Psoas muscle (tissue), 8 donors: ENCODE data around the gene PRMT7. TPM values are rescaled to one million over a fixed set of nuclear protein-coding genes. Genes with fewer than 3 reads are reported as not detected.

ENCODE experiments used
- ATAC-seq, 4 donors: fragments of 200-7000 bp; cut with Tn5 transposase; one replicate each; pipeline ENCODE4 v1.9.1; 2020; ENCODE audit warnings: moderate library complexity in 3 of 4, mild to moderate bottlenecking in 2 of 4
- DNase-seq, 2 donors: peaks; one replicate each; pipeline ENCODE4 v3.0.0-alpha.2; 2020
- H3K27ac ChIP-seq: fragments of 200-600 bp; one replicate; pipeline ENCODE4 v1.8.0; 2022
- H3K27me3 ChIP-seq, 3 donors: fragments of 200-600 bp in 1 of 3; one replicate each; pipeline versions ENCODE4 v1.6.1 to v1.8.0; 2013 to 2022; ENCODE audit warnings: low read length in 2 of 3, mild to moderate bottlenecking in 2 of 3, moderate library complexity in 1 of 3; ENCODE audit not compliant: insufficient read depth in 3 of 3
- H3K36me3 ChIP-seq, 2 donors: fragments of 200-600 bp in 1 of 2; one replicate each; pipeline versions ENCODE4 v1.6.1 to v1.8.0; 2013 to 2022; ENCODE audit warnings: low read depth in 1 of 2, mild to moderate bottlenecking in 1 of 2, moderate library complexity in 1 of 2; ENCODE audit not compliant: insufficient read depth in 1 of 2
- H3K4me1 ChIP-seq: fragments of 200-600 bp; one replicate; pipeline ENCODE4 v1.8.0; 2022
- H3K4me3 ChIP-seq: fragments of 200-600 bp; one replicate; pipeline ENCODE4 v1.8.0; 2022; ENCODE audit warnings: mild to moderate bottlenecking
- H3K9me3 ChIP-seq: fragments of 200-600 bp; one replicate; pipeline ENCODE4 v1.8.0; 2022
- WGBS, 3 donors: extraction: QIAGEN DNeasy Blood & Tissue Kit; methylation state at CpG; one replicate each; pipeline versions ENCODE4 v1.1.6 to v1.1.7; 2013; 5-methylcytosine and 5-hydroxymethylcytosine counted together
- intact Hi-C, 2 donors: fragments of 100-400 bp; cut with DNase I; formaldehyde crosslinking; loops; one replicate each; pipeline versions ENCODE4 v1.11.0 to v1.14.2; 2022
- polyA plus RNA-seq, 3 donors: library from polyadenylated mRNA; stranded (reverse); fragments of 200-250 nt; gene quantifications; one replicate each; pipeline ENCODE4 v1.2.3, GENCODE V29; 2013
- total RNA-seq, 4 donors: library from RNA; stranded (reverse); fragmentation: NEBNext Ultra II Directional in 2 of 4; extraction: Animal tissue kit (Norgen Biotek cat#: 25700) in 2 of 4; gene quantifications; one replicate each; pipeline versions ENCODE4 v1.2.1 to v1.2.4, GENCODE V29; 2021 to 2023
- TF ChIP-seq, protein P1 (sequence below): fragments of 200-600 bp; IDR thresholded peaks from one replicate; pipeline ENCODE4 v1.8.0; 2022; ENCODE audit warnings: antibody characterized with exemption
- donor health status: healthy with polysubstance abuse.
- donor health status: DM: no; HTN: no; CAD: no; lungs with moderate emphysema.
- donor health status: Bipolar disorder and iron deficiency.
- donor health status: healthy.
- donor health status: DM: yes; HTN: yes; CAD: no.
- donor health status: DM: no; HTN: no; CAD: no.
- donor health status: DM: no; HTN: no; CAD: no.
- donor health status: DM: yes; HTN: yes; CAD: no.

Gene PRMT7
- total and polyA plus RNA-seq, 7 donors: 18.9 to 45.1 (median 26.0) TPM

GRCh38 chr16:68366062-68366461 lies 55.2 kb downstream of the PRMT7 start:
- no peak overlapping the region for H3K4me3 ChIP-seq
- H3K4me1 ChIP-seq: no peaks in the 10 kb centered on the region
- peaks cover 0 to under 1% of the 10 kb centered on the region in 2 donors for H3K36me3 ChIP-seq
- intact Hi-C loops: loop anchor here in 1 of 2 donors (10.0 kb wide), 1 partner anchor 149 kb away; no protein-coding TSS in a partner anchor
- no peaks in the 10 kb centered on the region for H3K27me3 ChIP-seq
- DNase-seq: no peak
- ATAC-seq: no peak
- TF ChIP-seq, protein P1, sequence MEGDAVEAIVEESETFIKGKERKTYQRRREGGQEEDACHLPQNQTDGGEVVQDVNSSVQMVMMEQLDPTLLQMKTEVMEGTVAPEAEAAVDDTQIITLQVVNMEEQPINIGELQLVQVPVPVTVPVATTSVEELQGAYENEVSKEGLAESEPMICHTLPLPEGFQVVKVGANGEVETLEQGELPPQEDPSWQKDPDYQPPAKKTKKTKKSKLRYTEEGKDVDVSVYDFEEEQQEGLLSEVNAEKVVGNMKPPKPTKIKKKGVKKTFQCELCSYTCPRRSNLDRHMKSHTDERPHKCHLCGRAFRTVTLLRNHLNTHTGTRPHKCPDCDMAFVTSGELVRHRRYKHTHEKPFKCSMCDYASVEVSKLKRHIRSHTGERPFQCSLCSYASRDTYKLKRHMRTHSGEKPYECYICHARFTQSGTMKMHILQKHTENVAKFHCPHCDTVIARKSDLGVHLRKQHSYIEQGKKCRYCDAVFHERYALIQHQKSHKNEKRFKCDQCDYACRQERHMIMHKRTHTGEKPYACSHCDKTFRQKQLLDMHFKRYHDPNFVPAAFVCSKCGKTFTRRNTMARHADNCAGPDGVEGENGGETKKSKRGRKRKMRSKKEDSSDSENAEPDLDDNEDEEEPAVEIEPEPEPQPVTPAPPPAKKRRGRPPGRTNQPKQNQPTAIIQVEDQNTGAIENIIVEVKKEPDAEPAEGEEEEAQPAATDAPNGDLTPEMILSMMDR: no peak
- H3K27ac ChIP-seq: no peak overlapping the region
- WGBS, 3 donors: 21 to 39% (median 29%) methylated on average over 8 of the region's 8 CpGs
- H3K9me3 ChIP-seq: no peaks in the 10 kb centered on the region

GRCh38 chr16:68367030-68367429 lies 56.2 kb downstream of the PRMT7 start:
- Histone ChIP-seq H3K4me1 (no peaks in the 10 kb centered on the region), H3K27ac (no peak overlapping the region), H3K9me3 (no peaks in the 10 kb centered on the region), H3K27me3 (no peaks in the 10 kb centered on the region), H3K4me3 (no peak overlapping the region), H3K36me3 (no peaks in the 10 kb centered on the region)
- no peak for DNase-seq
- intact Hi-C loops: loop anchor here in 1 of 2 donors (10.0 kb wide), 1 partner anchor 148 kb away; no protein-coding TSS in a partner anchor
- TF ChIP-seq, protein P1: peak; percentile 28
- 38 to 43% (median 39%) methylated on average over 13 of the region's 13 CpGs for WGBS, 3 donors
- ATAC-seq: peak in 3 of 4 donors; percentile 28 to 52 (median 52)

GRCh38 chr16:68367440-68367839 lies 56.6 kb downstream of the PRMT7 start:
- no peaks in the 10 kb centered on the region for H3K36me3 ChIP-seq
- TF ChIP-seq, protein P1: no peak
- intact Hi-C loops: loop anchor here in 1 of 2 donors (10.0 kb wide), 1 partner anchor 147 kb away; no protein-coding TSS in a partner anchor
- WGBS, 3 donors: 83 to 87% (median 84%) methylated on average over 20 of the region's 20 CpGs
- H3K27me3 ChIP-seq: no peaks in the 10 kb centered on the region
- DNase-seq (no peak), ATAC-seq (no peak)
- H3K9me3 ChIP-seq: no peaks in the 10 kb centered on the region
- no peak overlapping the region for H3K27ac ChIP-seq
- no peak overlapping the region for H3K4me3 ChIP-seq
- no peaks in the 10 kb centered on the region for H3K4me1 ChIP-seq

- no peaks in the 10 kb centered on the region for H3K4me1 ChIP-seq
- intact Hi-C loops: loop anchor here in 1 of 2 donors (10.0 kb wide), 1 partner anchor 147 kb away; no protein-coding TSS in a partner anchor
- WGBS, 3 donors: 86 to 88% (median 87%) methylated on average over 14 of the region's 14 CpGs
- no peak for ATAC-seq
- TF ChIP-seq, protein P1: no peak
- no peak overlapping the region for H3K27ac ChIP-seq
- H3K4me3 ChIP-seq: no peak overlapping the region
- H3K36me3 ChIP-seq: no peaks in the 10 kb centered on the region
- no peaks in the 10 kb centered on the region for H3K9me3 ChIP-seq
- H3K27me3 ChIP-seq: no peaks in the 10 kb centered on the region
- no peak for DNase-seq
Observed at GRCh38 chr16:68367891-68368290, 57.1 kb downstream of the PRMT7 start.
